Erythroblast (primary cell): ENCODE results near the gene IRF3.

Experiments used
- DNase-seq, 2 experiments: peaks; one replicate each; lab custom pipeline; 2025; lab: John Stamatoyannopoulos, UW
- GATA1 ChIP-seq: IDR thresholded peaks from 2 replicates; pipeline ENCODE4 v1.6.1; 2011; ENCODE audit warnings: low read depth, mild to moderate bottlenecking, control low read depth, low read length, moderate library complexity
- POLR2A ChIP-seq: IDR thresholded peaks from 2 replicates; pipeline ENCODE4 v1.6.1; 2011; ENCODE audit warnings: mild to moderate bottlenecking, low read length

IRF3 gene

DNA sequence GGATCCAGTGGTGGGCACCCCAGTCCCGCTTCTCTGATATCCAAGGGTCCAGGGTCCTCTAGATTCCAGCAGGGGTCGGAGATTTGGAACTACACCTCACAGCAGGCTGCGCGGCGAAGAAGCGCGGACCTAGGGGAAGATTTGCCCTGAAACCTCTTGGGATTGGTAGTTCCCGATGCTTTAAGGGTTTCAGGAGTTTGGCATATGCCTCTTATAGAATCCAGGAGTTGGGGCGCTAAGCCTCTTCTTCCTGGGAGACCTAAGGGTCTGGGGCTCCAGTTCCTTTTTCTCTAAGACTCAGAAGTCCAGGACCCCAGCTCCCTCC is 425 bp upstream of the IRF3 start:
- no peak for DNase-seq
- TF ChIP-seq GATA1 (no peak), POLR2A (no peak)

DNA sequence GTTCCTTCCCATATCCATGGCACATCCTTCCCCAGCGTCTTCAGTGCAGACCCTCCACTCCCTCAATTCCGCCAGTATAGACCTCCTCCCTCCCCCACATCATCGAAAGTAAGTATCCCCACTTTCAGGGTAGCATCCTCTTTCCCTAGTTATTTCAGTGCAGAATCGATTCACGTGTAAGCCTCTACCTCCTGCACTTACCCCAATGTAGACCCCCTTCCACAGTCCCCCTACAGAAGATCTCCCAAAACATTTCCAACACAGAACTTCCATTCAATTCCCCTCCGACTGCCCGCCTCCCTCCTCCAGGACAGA is 664 bp downstream of the IRF3 start:
- no peak for DNase-seq
- TF ChIP-seq GATA1 (no peak), POLR2A (no peak)

- DNase-seq, result peak; percentile 83 to 92
- TF ChIP-seq POLR2A (no peak), GATA1 (no peak)
Measured at GRCh38 chr19:49664171-49665035, 1.3 kb downstream of the IRF3 start.

GRCh38 chr19:49663224-49663623 is 2.4 kb downstream of the IRF3 start:
- TF ChIP-seq GATA1 (no peak), POLR2A (no peak)
- DNase-seq, result no peak

- DNase-seq, result no peak
- TF ChIP-seq POLR2A (no peak), GATA1 (no peak)
Measured at GRCh38 chr19:49662011-49662410, 3.6 kb downstream of the IRF3 start.

- no peak for DNase-seq
- TF ChIP-seq POLR2A, result no peak
- no peak for TF ChIP-seq GATA1
Measured at GRCh38 chr19:49660338-49660961, 5.2 kb downstream of the IRF3 start.

DNA sequence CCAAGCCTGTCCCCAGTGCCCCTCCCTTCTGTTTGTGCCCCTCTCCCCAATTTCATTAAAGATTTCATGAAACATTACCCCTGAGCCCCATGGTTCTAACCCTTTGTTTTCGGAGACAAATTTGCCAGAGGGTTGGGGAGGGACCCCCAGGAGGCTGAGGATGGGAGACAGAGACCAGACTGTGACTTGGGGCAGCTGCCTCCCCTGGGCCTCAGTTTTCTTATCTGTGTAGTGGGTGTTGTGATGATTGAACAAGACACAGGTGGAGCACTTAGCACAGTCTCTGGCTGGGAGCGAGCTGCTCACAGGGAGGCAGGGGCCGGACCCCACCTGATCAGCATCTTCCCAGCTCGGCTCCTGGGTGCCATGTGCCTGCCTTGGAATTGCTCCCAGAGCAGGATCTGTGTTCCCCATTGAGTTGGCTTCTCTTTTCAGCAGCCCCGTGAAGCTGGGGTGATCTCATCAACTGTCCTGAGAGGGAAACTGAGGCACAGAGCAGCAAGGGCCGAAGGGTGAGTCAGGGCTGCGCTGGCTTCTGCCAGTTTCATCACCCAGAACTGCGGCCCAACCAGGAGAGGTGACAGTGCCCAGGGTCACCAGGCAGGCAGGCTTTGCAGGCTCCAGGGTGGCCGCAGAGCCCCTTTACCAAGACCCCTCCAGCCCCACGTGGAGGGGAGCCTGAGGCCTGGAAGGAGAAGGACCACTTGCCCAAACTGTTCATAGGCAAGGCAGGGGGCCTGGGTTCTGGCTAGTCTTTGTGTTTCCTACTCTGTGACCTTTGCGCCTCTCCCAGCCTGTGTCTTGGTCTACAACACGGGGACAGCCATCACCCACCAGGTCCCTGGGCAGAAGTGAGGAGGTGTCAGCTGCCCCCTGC is 6.9 kb downstream of the IRF3 start:
- no peak for DNase-seq
- TF ChIP-seq GATA1 (no peak), POLR2A (no peak)

DNA sequence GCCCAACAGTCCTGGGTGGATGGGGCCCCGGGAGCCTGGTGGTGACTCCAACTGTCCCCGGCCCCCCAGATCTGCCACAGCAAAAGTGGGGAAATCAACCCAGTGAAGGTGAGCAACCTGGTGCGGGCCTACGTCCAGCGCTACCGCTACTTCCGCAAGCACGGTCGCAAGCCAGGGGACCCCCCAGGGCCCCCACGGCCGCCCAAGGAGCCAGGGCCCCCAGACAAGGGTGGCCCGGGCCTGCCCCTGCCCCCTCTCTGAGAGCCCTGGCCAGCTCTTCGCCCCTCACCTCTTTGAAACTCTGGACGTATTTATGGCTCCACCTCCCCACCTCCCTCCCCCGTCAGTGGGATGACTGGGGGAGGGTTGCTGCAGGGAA is 7.5 kb downstream of the IRF3 start:
- no peak for DNase-seq
- TF ChIP-seq POLR2A (no peak), GATA1 (no peak)

DNA sequence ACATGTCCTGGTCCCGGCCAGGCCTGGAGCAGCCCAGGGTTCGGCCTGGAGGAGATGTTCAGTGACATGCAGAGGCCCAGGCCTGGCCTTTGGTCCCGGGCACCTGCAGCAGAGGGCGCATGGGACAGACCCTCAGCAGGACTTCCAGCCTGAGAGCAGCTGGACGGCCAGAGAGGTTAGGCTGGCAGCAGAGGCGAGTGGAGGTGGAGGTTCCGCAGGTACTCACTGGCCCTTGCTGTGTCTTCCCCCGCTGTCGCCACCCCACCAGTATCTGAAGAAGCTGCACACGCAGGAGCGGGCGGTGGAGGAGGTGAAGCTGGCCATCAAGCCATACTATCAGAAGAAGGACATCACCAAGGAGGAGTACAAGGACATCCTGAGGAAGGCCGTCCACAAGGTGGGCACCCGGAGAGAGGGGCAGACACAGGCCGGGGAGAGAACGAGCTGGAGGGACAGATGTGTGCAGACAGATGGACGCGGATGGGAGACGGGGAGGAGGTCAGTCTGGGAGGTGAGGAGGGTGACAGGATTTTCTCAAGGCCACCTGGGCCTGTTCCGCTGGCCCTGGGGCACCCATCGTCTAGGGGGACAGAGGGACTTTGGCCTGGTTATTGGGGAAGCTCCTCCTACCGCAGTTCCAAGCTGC is 8.0 kb downstream of the IRF3 start:
- DNase-seq, result no peak
- TF ChIP-seq POLR2A (no peak), GATA1 (no peak)

- TF ChIP-seq GATA1 (no peak), POLR2A (no peak)
- DNase-seq, result no peak
Measured at GRCh38 chr19:49656456-49657109, 9.1 kb downstream of the IRF3 start.

GRCh38 chr19:49655570-49656455 is 9.8 kb downstream of the IRF3 start:
- TF ChIP-seq GATA1, result no peak
- TF ChIP-seq POLR2A, result no peak
- DNase-seq, result no peak

DNA sequence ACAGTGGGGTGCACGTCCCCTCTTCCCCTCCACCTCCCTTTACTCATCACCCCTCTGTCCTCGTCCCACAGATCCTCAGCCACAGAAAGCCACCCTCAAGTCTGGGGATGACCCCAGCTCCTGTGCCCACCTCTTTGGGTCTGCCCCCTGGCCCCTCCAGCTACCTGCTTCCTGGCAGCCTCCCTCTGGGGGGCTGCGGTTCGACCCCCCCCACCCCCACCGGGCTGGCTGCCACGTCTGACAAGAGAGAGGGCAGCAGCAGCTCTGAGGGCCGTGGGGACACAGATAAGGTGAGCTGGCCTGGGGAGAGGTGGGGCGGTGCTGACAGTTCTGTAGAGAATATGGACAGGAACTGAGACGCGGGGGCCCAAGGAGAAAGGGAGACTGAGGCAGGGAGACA is 11.1 kb downstream of the IRF3 start:
- DNase-seq, result no peak
- TF ChIP-seq GATA1, result no peak
- no peak for TF ChIP-seq POLR2A

GRCh38 chr19:49653466-49653806 is 12.2 kb downstream of the IRF3 start:
- no peak for TF ChIP-seq GATA1
- no peak for TF ChIP-seq POLR2A
- no peak for DNase-seq
